Measurements from ENCODE around the gene TRIM9.

- TF ChIP-seq CTCF (IDR thresholded peaks at IDR 0.05) (no peak), EP300 (IDR thresholded peaks at IDR 0.05) (no peak), POLR2A (IDR thresholded peaks at IDR 0.05) (no peak)
Observed at GRCh38 chr14:50932156-50932555, 162.7 kb downstream of the TRIM9 start.

All from ovary (tissue), 3 donors.